Measurements from ENCODE around the gene NOL4L.
"Not testable (repeated sequence)": the region's sequence is repeated elsewhere in the genome, so short reads cannot be mapped to it uniquely, and the experiment has no call there.

The NOL4L gene

GRCh38 chr20:32595143-32595542, 10.0 kb upstream of the NOL4L start:
- no peak for DNase-seq

- DNase-seq = not testable (repeated sequence)
Observed at GRCh38 chr20:32594669-32595068, 9.5 kb upstream of the NOL4L start.

DNA sequence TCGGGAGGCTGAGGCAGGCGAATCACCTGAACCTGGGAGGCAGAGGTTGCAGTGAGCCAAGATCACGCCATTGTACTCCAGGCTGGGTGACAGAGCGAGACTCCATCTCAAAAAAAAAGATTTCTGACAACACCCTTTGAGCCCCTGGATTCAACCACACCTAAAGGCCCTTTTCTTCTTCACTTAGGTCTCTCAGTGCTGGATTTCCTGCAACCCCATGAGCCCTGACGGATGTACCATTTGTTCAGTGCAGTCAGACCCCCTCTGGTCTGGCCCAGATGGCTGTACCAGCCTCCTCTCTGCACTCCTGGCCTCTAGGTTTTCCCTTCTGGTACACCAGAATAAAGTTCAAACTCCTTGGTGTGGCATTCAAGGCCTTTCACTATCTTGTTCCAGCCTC, 9.1 kb upstream of the NOL4L start:
- no peak for DNase-seq

DNA sequence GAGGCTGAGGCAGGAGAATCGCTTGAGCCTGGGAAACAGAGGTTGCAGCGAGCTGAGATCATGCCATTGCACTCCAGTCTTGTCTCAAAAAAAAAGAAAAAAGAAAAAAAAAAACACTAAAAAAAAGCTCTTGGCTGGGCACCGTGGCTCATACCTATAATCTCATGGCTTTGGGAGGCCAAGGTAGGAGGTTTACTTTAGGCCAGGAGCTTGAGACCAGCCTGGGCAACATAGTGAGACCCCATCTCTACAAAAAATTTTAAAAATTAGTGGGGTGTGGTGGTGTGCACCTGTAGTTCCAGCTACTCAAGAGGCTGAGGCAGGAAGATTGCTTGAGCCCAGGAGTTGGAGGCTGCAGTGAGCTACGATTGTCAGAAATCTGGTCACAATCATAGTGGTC, 7.5 kb upstream of the NOL4L start:
- not testable (repeated sequence) for DNase-seq

GRCh38 chr20:32592022-32592421, 6.9 kb upstream of the NOL4L start:
- no peak for DNase-seq

DNA sequence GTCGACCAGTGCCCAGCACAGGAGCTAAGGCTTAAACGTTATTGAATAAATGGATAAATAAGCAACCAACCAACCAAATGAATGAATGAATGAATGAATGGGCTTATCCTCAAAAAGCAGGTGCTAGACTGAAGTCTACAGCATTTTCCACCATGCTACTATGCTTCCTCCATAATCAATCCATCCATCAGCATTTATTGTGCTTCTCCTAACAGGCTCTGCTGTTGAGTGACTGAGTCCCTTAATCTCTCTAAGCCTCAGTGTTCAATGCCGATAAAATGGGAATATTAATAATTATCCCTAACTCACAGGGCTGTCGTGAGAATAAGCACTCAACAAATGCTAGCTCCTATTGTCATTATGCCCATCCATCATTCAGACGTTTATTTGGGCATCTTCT, 4.6 kb upstream of the NOL4L start:
- DNase-seq = no peak

GRCh38 chr20:32589256-32589655, 4.1 kb upstream of the NOL4L start:
- DNase-seq = no peak

DNA sequence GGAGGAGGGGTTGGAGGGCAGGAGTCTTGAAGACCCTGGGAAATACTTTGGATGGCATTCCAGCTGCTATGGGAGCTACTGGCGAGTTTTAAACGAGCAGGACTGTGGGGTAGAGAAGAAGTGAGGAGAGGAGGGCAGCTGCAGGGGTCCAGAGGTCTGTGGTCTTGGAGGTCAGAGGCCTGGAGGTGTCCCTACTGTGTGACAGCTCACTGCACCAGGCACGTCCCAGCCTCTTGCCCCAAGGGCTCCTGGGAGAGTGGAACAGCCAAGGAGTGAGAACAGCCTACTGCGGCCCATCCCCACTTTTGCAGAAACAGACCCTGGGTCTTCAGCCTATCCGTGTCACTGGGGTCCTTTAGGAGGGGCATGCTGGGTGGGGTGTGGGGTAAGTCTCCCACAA, 2.9 kb upstream of the NOL4L start:
- no peak for DNase-seq

- DNase-seq = no peak
Observed at GRCh38 chr20:32586291-32586690, 1.2 kb upstream of the NOL4L start.

GRCh38 chr20:32585586-32586127, 524 bp upstream of the NOL4L start:
- no peak for DNase-seq

DNA sequence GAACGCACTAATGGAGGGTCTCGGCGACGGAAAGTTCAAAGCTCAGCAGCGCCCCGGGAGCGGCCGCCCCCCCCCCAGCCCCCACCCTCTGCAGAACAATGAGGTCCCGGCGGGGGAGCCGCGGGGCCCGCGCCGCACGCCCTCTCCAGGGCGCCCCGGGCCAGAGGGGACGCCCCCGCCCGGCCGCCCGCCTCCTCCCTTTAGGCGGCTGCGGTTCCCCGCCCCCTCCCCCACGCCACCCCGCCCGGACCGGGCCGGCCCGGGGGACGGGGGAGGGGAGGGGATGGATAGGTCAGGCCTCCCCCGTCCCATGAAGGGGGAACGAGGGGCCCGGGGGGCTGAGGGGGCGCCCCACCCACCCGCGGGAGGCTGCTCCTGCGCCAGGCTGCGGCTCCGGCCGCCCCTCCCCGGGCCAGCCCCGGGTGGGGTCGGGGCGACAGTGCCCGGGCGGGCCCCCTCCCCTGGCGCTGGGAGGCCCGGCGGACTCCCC, 1.5 kb downstream of the NOL4L start:
- DNase-seq = no peak

- DNase-seq = no peak
Observed at GRCh38 chr20:32582659-32583580, 2.2 kb downstream of the NOL4L start.

DNA sequence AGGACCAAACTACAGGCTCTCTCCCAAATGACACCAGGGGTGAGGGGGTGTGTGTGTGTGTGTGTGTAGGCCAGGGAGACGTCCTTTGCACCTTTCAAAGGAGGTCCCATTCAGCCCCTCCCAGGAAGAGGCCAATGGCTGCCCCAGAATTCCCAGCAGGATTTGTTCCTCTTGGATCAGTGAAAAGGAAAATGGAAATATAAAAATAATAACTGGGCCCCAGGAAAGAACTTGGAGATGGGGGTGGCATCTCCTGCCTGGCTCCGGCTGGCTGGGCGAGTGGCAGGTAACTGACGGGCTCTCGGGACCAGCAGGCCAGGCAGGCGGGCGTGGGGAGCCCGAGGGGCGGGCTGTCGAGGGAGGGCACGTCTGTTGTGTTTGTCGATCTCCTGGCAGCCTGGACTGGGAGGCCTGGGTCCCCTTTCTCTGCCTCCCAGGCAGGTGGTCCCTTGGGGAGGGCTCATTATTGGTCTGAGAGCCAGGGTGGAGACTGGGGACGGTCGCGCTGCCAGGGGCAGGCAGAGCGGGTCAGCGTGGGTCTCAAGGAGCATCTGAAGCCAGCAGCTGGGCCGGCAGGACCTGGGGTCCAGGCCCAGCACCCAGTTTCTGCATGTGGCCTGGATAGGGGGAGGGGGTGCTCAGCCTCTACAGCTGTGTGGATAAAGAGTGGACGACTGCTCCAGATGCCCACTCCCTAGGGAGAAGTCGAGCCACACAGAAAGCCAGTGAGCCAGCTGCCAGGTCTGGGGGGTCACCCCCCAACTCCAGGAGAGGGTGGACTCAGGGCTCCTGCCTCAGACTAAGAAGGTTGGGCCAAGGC, 3.1 kb downstream of the NOL4L start:
- no peak for DNase-seq

DNA sequence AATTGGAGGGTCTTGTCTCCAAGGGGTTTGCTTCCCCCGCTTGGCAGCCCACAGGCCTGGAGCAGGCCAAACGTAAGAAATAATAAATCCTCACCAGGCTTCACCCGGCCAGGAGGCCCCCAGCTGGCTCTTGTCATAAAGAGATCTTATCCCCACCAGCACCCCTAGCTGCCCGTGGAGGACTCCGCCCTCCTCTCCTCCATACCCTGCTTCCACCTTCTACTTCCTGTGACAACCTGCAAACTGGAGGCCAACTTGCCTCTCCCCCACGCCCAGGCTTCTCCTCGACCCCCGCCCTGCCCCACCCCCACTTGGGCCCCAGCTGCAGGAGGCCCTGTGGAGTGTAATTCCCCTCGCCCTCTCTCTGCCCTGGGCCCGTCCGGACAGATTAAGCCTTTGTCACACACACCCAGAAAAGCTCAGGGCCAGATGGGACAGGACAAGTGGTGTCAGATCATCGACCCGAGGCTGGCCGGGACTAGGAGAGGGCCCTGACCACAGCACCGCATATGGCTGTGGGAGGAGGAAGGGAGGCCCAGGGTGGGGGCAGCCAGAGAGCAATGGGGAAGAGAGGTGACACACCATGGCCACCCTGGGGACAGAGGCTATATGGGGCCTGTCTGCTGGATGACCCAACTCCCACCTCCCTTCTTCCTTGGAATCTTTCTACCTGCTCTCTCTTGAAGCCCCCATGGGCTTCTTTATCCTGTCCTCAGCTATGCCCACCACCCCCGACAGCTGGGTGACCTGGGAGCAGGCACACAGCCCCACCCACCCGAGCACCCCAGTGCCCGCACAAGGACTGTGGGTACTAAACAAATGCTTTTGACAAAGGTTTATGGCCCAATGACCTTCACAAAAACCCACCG, 3.9 kb downstream of the NOL4L start:
- no peak for DNase-seq

DNA sequence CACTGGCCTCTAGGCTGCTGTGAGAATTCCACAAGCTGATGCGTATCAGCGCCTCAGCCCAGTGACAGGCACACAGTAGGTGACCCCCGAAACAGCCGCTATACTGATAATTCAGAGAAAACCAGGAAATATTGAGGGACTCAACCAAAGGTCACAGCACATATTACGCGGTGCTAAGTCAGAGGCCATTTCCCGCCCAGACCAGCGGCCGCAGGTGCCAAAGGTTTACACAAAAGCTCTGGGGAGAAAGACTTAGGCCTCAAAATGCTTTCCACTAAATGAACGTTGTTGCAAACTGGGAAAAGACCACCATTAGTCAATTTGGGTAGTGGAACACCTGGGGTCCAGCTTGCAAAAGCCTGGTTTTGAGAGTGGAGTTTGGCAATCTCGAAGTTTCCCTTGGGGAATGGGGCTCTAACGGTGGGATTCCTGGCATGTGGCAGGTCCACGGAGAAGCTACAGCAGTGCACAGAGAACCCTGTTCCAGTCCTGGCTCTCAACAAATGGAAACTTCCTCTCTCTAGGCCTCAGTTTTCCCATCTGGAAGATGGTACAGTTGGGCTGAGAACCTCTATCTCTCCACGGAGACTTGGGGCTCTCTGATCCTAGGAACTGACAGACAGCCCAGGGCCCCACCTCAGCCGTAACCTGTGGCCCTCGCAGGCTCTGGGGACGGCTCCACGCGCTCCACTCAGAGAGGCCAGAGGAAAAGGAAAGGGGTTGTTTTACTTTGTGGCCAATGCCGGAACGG, 4.7 kb downstream of the NOL4L start:
- no peak for DNase-seq

DNA sequence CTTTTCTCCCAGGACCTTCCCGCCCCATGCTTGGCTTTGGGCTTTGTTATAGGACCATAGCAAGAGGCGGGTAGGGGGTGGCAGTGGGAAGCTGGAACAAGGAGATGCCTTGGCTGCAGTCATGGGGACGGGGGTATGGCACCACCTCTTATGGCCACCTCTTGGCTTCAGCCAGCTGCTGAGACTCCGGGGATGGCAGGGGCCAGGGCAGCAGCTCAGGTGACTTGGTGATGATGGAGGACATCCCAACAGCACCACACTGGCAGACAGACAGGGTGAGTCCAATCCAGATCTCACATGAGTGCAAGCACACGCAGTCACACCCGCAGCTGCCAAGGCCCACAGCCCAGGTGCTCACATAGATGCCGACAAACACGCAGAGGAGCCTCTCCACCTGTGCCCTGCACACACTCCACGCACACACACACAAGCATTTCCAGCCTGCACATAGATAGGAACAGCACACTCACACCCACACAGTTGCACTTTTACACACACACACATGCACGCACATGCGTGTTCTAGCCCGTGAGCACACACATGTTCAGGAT, 6.2 kb downstream of the NOL4L start:
- no peak for DNase-seq

- not testable (repeated sequence) for DNase-seq
Observed at GRCh38 chr20:32578062-32578461, 7.1 kb downstream of the NOL4L start.

- no peak for DNase-seq
Observed at GRCh38 chr20:32577657-32578056, 7.5 kb downstream of the NOL4L start.

- no peak for DNase-seq
Observed at GRCh38 chr20:32577023-32577422, 8.1 kb downstream of the NOL4L start.

DNA sequence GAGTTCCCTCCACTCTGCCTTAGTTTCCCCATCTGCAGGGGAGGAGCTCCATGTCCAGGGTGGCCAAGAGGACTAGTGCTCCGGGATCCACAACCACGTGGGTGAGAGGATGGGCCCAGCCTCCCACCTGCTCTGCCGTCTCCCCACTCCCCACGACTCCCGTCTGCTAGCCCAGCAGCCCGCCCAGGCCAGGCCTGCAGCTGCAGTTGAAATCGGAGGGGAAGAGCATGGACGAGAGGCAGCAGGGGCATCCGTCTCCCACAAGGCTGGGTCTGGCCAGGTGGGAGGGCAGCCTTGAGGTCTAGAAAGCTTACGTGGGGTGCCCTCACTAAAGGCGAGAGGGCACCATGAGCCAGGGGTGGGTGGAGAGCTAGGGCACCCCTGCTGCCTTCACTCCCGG, 8.6 kb downstream of the NOL4L start:
- no peak for DNase-seq

DNA sequence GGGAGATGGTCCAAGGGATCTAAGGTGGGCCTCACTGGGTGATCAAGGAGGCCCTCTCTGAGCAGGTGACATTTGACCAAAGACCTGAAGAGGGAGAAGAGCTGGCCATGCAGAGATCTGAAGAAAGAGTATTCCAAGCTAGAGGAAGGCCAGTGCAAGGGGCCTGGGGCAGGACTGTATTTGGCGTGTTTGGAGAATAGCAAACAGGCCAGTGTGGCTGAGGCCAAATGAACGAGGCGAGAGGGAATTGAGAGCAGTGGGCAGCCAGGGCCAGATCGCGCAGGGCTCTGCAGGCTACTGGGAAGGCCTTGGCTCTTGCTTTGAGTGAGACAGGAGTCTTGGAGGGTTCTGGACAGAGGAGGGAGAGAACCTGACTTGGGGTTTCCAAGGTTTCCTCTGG, 9.3 kb downstream of the NOL4L start:
- no peak for DNase-seq

GRCh38 chr20:32575227-32575581, 9.9 kb downstream of the NOL4L start:
- no peak for DNase-seq
